Activated naive CD8-positive, alpha-beta T cell treated with anti-CD3 and anti-CD28 coated beads for 36 hours (primary cell): ENCODE results near the gene BARHL1. TPM values are rescaled to one million over a fixed set of nuclear protein-coding genes. Genes with fewer than 3 reads are reported as not detected.

ENCODE experiments used
- DNase-seq: peaks from one replicate; pipeline ENCODE4 v3.0.0; 2021
- H3K27ac Mint-ChIP-seq: one replicate; pipeline ENCODE4 v1.8.0; 2022; ENCODE audit warnings: mild to moderate bottlenecking, moderate library complexity, mixed read lengths
- H3K27me3 Mint-ChIP-seq: one replicate; pipeline ENCODE4 v1.8.0; 2022; ENCODE audit warnings: mild to moderate bottlenecking, mixed read lengths
- H3K36me3 Mint-ChIP-seq: one replicate; pipeline ENCODE4 v1.8.0; 2021; ENCODE audit warnings: mild to moderate bottlenecking, mixed read lengths
- H3K4me1 Mint-ChIP-seq: one replicate; pipeline ENCODE4 v1.8.0; 2021; ENCODE audit warnings: mixed read lengths
- H3K4me3 Mint-ChIP-seq: one replicate; pipeline ENCODE4 v1.8.0; 2022; ENCODE audit warnings: mild to moderate bottlenecking, moderate library complexity, mixed read lengths
- H3K9me3 Mint-ChIP-seq: one replicate; pipeline ENCODE4 v1.8.0; 2022; ENCODE audit warnings: mixed read lengths
- total RNA-seq, 2 experiments: library from RNA; stranded (reverse); gene quantifications; one replicate each; pipeline ENCODE4 v1.2.3, GENCODE V29; 2021

The BARHL1 gene
- total RNA-seq, 2 experiments from 2014 or later, result not detected

- H3K36me3 Mint-ChIP-seq, result peaks cover 23% of the 10 kb centered on the region
- no peaks in the 10 kb centered on the region for H3K4me1 Mint-ChIP-seq
- no peaks in the 10 kb centered on the region for H3K27me3 Mint-ChIP-seq
- no peaks in the 10 kb centered on the region for H3K9me3 Mint-ChIP-seq
- H3K27ac Mint-ChIP-seq, result no peak overlapping the region
- H3K4me3 Mint-ChIP-seq, result no peak overlapping the region
- no peak for DNase-seq
Measured at GRCh38 chr9:132632413-132633129, 50.2 kb downstream of the BARHL1 start.

DNA sequence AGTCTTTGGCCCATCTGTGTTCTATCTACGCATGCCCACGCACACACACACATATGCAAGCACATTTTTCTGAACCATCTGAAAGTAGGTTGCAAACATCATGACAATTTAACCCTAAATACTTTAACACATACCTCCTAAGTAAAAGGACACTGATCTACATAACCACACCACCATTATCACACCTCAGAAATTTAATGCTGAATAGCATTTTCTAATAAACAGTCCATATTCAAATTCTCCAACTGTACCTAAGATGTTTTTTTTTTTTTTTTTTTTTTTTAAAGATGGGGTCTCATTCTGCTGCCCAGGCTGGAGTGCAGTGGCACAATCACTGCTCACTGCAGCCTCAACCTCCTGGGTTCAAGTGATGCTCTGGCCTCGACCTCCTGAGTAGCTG, 51.9 kb downstream of the BARHL1 start:
- Mint-ChIP-seq H3K27ac (no peak overlapping the region), H3K9me3 (no peaks in the 10 kb centered on the region), H3K4me3 (no peak overlapping the region), H3K4me1 (no peaks in the 10 kb centered on the region), H3K27me3 (no peaks in the 10 kb centered on the region), H3K36me3 (peaks cover 20% of the 10 kb centered on the region)
- no peak for DNase-seq

DNA sequence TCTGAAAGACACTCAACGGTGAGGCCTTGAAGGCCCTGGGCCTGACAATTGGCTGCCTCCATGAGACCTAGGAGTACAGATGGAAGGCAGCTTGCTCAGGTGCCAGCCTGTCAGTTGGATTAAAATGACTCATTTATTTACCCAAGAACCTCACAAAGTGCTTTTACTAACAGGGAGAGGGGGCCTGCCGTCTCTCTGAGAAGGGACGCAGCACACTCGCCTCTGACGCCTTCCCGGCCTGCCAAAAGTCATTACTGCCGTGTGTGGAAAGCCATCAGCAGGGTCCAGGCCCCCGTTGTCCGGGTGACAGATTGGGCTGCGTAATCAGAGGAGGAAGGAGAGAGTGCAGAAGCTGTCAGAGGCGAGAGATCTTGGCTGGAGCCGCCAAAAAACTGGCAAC, 54.9 kb downstream of the BARHL1 start:
- H3K9me3 Mint-ChIP-seq, result no peaks in the 10 kb centered on the region
- H3K36me3 Mint-ChIP-seq, result peaks cover 15% of the 10 kb centered on the region

GRCh38 chr9:132637801-132638200, 55.4 kb downstream of the BARHL1 start:
- Mint-ChIP-seq H3K27me3 (no peaks in the 10 kb centered on the region), H3K4me3 (no peak overlapping the region), H3K4me1 (no peaks in the 10 kb centered on the region), H3K36me3 (peaks cover 15% of the 10 kb centered on the region), H3K27ac (no peak overlapping the region), H3K9me3 (no peaks in the 10 kb centered on the region)
- no peak for DNase-seq

More for the DNA sequence above, 54.9 kb downstream of the BARHL1 start:
- H3K4me3 Mint-ChIP-seq, result no peak overlapping the region
- no peaks in the 10 kb centered on the region for H3K4me1 Mint-ChIP-seq
- H3K27me3 Mint-ChIP-seq, result no peaks in the 10 kb centered on the region
- DNase-seq, result no peak
- no peak overlapping the region for H3K27ac Mint-ChIP-seq

DNA sequence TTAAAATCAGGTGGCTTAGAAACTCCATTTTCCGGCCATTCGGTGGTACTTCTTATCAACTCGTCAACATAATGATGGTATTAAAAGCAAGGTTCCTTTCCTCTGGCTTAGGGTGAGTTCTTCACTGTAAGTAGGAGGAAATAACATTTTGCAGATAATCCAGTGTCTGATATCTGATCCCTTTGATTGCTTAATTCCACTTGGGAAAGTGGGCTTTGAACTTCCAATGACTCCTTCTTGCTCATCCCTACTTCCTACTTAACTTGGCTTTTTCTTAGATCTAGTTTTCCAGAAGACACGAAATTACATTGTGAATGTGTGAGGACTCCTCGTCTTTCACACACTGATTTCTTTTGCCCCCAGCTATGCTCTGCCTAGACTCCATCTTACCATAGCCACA, 55.8 kb downstream of the BARHL1 start:
- DNase-seq, result no peak
- no peaks in the 10 kb centered on the region for H3K4me1 Mint-ChIP-seq
- no peaks in the 10 kb centered on the region for H3K27me3 Mint-ChIP-seq
- H3K9me3 Mint-ChIP-seq, result no peaks in the 10 kb centered on the region
- H3K27ac Mint-ChIP-seq, result no peak overlapping the region
- H3K36me3 Mint-ChIP-seq, result peaks cover 15% of the 10 kb centered on the region
- H3K4me3 Mint-ChIP-seq, result no peak overlapping the region

- DNase-seq, result no peak
- no peaks in the 10 kb centered on the region for H3K9me3 Mint-ChIP-seq
- H3K4me3 Mint-ChIP-seq, result no peak overlapping the region
- no peak overlapping the region for H3K27ac Mint-ChIP-seq
- H3K36me3 Mint-ChIP-seq, result peaks cover 17% of the 10 kb centered on the region
- H3K4me1 Mint-ChIP-seq, result no peaks in the 10 kb centered on the region
- no peaks in the 10 kb centered on the region for H3K27me3 Mint-ChIP-seq
Measured at GRCh38 chr9:132639322-132639721, 56.9 kb downstream of the BARHL1 start.

Other genes starting within 250 kb of the BARHL1 start
- 10 to 100 TPM; 34.8 to 34.9 TPM for gene SETX, start 227.6 kb upstream of the BARHL1 start, total RNA-seq
- 10 to 100 TPM; 41.5 to 42.2 TPM for gene TTF1, start 175.8 kb upstream of the BARHL1 start, total RNA-seq
- not detected for gene CFAP77, start 172.4 kb upstream of the BARHL1 start, total RNA-seq
- 10 to 100 TPM; 29.4 to 29.9 TPM for gene DDX31, start 87.4 kb downstream of the BARHL1 start, total RNA-seq
- gene GTF3C4, start 87.9 kb downstream of the BARHL1 start, total RNA-seq, result 10 to 100 TPM; 21.8 to 23.4 TPM